IMR-90 (cell line): ENCODE data around the gene FABP6. TPM values are rescaled to one million over a fixed set of nuclear protein-coding genes. Genes with fewer than 3 reads are reported as not detected.

Experiments
- ATAC-seq: fragments of 200-7000 bp; cut with Tn5 transposase; 2 replicates; pipeline ENCODE4 v1.9.1; 2020; ENCODE audit warnings: low read depth, mild to moderate bottlenecking, moderate library complexity
- BruUV-seq: library from RNA; stranded (reverse); fragments of 400-500 nt; replicated peaks from 2 replicates; lab custom pipeline; 2021; lab: Mats Ljungman, UMichigan
- CTCF ChIA-PET: fragments of 300-600 bp; formaldehyde crosslinking; extraction: SDS; loops from one replicate; lab custom pipeline; 2021; ENCODE audit warnings: antibody characterized with exemption; lab: Yijun Ruan, JAX
- POLR2A ChIA-PET: fragments of 300-600 bp; sonication (Branson Sonifier 250); formaldehyde crosslinking; loops from one replicate; lab custom pipeline; 2022; ENCODE audit warnings: antibody characterized with exemption; ENCODE audit not compliant: unreplicated experiment; lab: Charles Lee
- DNase-seq: peaks from one replicate; pipeline ENCODE4 v3.0.0; 2013
- H2AFZ ChIP-seq: replicated peaks from 2 replicates; pipeline ENCODE3; 2013; ENCODE audit warnings: low read length, mild to moderate bottlenecking; ENCODE audit not compliant: poor library complexity
- H2AK5ac ChIP-seq: 2 replicates; pipeline ENCODE4 v1.6.1; 2013; ENCODE audit warnings: low read depth, low read length, inconsistent platforms
- H2AK9ac ChIP-seq: replicated peaks from 2 replicates; pipeline ENCODE3; 2013; ENCODE audit warnings: mild to moderate bottlenecking, low read depth, low read length, moderate library complexity; ENCODE audit not compliant: poor library complexity
- H2BK120ac ChIP-seq: 2 replicates; pipeline ENCODE4 v1.6.1; 2013; ENCODE audit warnings: low read depth, low read length, inconsistent platforms
- H2BK15ac ChIP-seq: 3 replicates; pipeline ENCODE4 v1.6.1; 2013; ENCODE audit warnings: low read depth, low read length, inconsistent platforms
- H2BK20ac ChIP-seq: 2 replicates; pipeline ENCODE4 v1.6.1; 2013; ENCODE audit warnings: low read depth, mild to moderate bottlenecking, inconsistent platforms, low read length, moderate library complexity
- H2BK5ac ChIP-seq: 2 replicates; pipeline ENCODE4 v1.6.1; 2013; ENCODE audit warnings: mild to moderate bottlenecking, low read depth, low read length, inconsistent platforms; ENCODE audit not compliant: poor library complexity, severe bottlenecking
- H3K14ac ChIP-seq: replicated peaks from 2 replicates; pipeline ENCODE4 v1.6.1; 2013; ENCODE audit warnings: low read depth, low read length, inconsistent platforms
- H3K18ac ChIP-seq: 2 replicates; pipeline ENCODE4 v1.6.1; 2013; ENCODE audit warnings: low read depth, low read length, control low read depth
- H3K23ac ChIP-seq: 2 replicates; pipeline ENCODE4 v1.6.1; 2013; ENCODE audit warnings: low read depth, low read length, inconsistent platforms
- H3K27ac ChIP-seq: 2 replicates; pipeline ENCODE4 v1.5.1; 2013; ENCODE audit warnings: mild to moderate bottlenecking, control low read depth, low read length; ENCODE audit not compliant: insufficient read depth
- H3K27me3 ChIP-seq: 2 replicates; pipeline ENCODE4 v1.6.1; 2013; ENCODE audit warnings: low read length; ENCODE audit not compliant: control insufficient read depth, insufficient read depth
- H3K36me3 ChIP-seq: 2 replicates; pipeline ENCODE4 v1.6.1; 2013; ENCODE audit warnings: low read length, mixed read lengths; ENCODE audit not compliant: control insufficient read depth, insufficient read depth
- H3K4ac ChIP-seq: 2 replicates; pipeline ENCODE4 v1.6.1; 2013; ENCODE audit warnings: low read depth, low read length, inconsistent platforms
- H3K4me1 ChIP-seq: 2 replicates; pipeline ENCODE4 v1.6.1; 2013; ENCODE audit warnings: low read length, mixed read lengths; ENCODE audit not compliant: control insufficient read depth, insufficient read depth
- H3K4me2 ChIP-seq: 2 replicates; pipeline ENCODE4 v1.6.1; 2013; ENCODE audit warnings: low read depth, mild to moderate bottlenecking, control low read depth, low read length, moderate library complexity
- H3K4me3 ChIP-seq: 2 replicates; pipeline ENCODE4 v1.5.1; 2013; ENCODE audit warnings: low read depth, mild to moderate bottlenecking, control low read depth, low read length, moderate library complexity; ENCODE audit not compliant: insufficient read depth
- H3K56ac ChIP-seq: 2 replicates; pipeline ENCODE4 v1.6.1; 2013; ENCODE audit warnings: low read length, inconsistent platforms; ENCODE audit not compliant: insufficient read depth; ENCODE audit errors: extremely low read depth
- H3K79me1 ChIP-seq, 2 experiments: 2 replicates each; pipeline ENCODE4 v1.6.1; 2013; ENCODE audit warnings: low read length in 2 of 2, inconsistent platforms in 1 of 2, low read depth in 1 of 2
- H3K9ac ChIP-seq: 2 replicates; pipeline ENCODE4 v1.6.1; 2013; ENCODE audit warnings: low read depth, low read length, control low read depth
- H3K9me1 ChIP-seq: 2 replicates; pipeline ENCODE4 v1.6.1; 2013; ENCODE audit warnings: low read length, inconsistent platforms; ENCODE audit not compliant: insufficient read depth
- H3K9me3 ChIP-seq: 2 replicates; pipeline ENCODE4 v1.6.1; 2013; ENCODE audit warnings: low read length; ENCODE audit not compliant: control insufficient read depth, insufficient read depth
- H4K20me1 ChIP-seq: 2 replicates; pipeline ENCODE4 v1.6.1; 2013; ENCODE audit warnings: low read length, inconsistent platforms; ENCODE audit not compliant: insufficient read depth
- H4K5ac ChIP-seq: 2 replicates; pipeline ENCODE4 v1.6.1; 2013; ENCODE audit warnings: mild to moderate bottlenecking, low read depth, low read length, control low read depth
- H4K8ac ChIP-seq, 2 experiments: 2 replicates each; pipeline ENCODE4 v1.6.1; 2013; ENCODE audit warnings: low read depth in 2 of 2, low read length in 2 of 2, control low read depth in 1 of 2, inconsistent platforms in 1 of 2
- H4K91ac ChIP-seq: 2 replicates; pipeline ENCODE4 v1.6.1; 2013; ENCODE audit warnings: low read depth, low read length, inconsistent platforms; ENCODE audit not compliant: insufficient read depth
- FOS ChIP-seq: fragments of 150-350 bp; IDR thresholded peaks from 2 replicates; pipeline ENCODE4 v1.6.1; 2016; ENCODE audit warnings: low read depth, low read length
- MAFK ChIP-seq: IDR thresholded peaks from 2 replicates; pipeline ENCODE4 v1.6.1; 2012; ENCODE audit warnings: low read depth, low read length, improper control_type of control experiment
- SMC3 ChIP-seq: fragments of 150-350 bp; IDR thresholded peaks from 2 replicates; pipeline ENCODE4 v1.6.1; 2016; ENCODE audit warnings: low read depth, mild to moderate bottlenecking, antibody characterized with exemption, low read length, moderate library complexity
- WGBS, 2 experiments: methylation state at CpG; one replicate each; pipeline versions ENCODE4 v1.1.5 to v1.1.7; 2013; ENCODE audit warnings: missing lambda C conversion rate in 2 of 2; ENCODE audit not compliant: insufficient read length in 1 of 2; ENCODE audit errors: extremely low coverage in 2 of 2; 5-methylcytosine and 5-hydroxymethylcytosine counted together
- dilution Hi-C: fragments of 300-500 bp; cut with HindIII; formaldehyde crosslinking; loops from one replicate; pipeline ENCODE4 v1.14.3; 2018; ENCODE audit warnings: low sequenced_read_pairs; ENCODE audit not compliant: unreplicated experiment
- in situ Hi-C: fragments of 300-500 bp; cut with MboI; formaldehyde crosslinking; loops from 3 replicates; pipeline ENCODE4 v1.14.3; 2019; ENCODE audit warnings: low sequenced_read_pairs, inconsistent platforms, mixed read lengths
- intact Hi-C: fragments of 100-400 bp; cut with micrococcal nuclease; formaldehyde crosslinking; loops from 2 replicates; pipeline ENCODE4 v1.10.0; 2022
- polyA plus RNA-seq, 3 experiments: library from polyadenylated mRNA; depleted of rRNA; stranded (reverse); fragments of >200 nt; gene quantifications; 2 replicates each; pipeline ENCODE4 v1.2.3, GENCODE V29; 2012; ENCODE audit warnings: low replicate concordance in 1 of 3
- total RNA-seq: library from RNA; depleted of rRNA; stranded (reverse); fragments of >200 nt; gene quantifications from 2 replicates; pipeline ENCODE4 v1.2.3, GENCODE V29; 2012
- TF ChIP-seq, protein P1 (sequence below): fragments of 150-350 bp; IDR thresholded peaks from 2 replicates; pipeline ENCODE4 v1.6.1; 2017; ENCODE audit warnings: mild to moderate bottlenecking, antibody characterized with exemption, low read length, low read depth

FABP6 gene
- total and polyA plus RNA-seq, 2 of the 4 experiments (the other 2 are of a cell fraction) = not detected

DNA sequence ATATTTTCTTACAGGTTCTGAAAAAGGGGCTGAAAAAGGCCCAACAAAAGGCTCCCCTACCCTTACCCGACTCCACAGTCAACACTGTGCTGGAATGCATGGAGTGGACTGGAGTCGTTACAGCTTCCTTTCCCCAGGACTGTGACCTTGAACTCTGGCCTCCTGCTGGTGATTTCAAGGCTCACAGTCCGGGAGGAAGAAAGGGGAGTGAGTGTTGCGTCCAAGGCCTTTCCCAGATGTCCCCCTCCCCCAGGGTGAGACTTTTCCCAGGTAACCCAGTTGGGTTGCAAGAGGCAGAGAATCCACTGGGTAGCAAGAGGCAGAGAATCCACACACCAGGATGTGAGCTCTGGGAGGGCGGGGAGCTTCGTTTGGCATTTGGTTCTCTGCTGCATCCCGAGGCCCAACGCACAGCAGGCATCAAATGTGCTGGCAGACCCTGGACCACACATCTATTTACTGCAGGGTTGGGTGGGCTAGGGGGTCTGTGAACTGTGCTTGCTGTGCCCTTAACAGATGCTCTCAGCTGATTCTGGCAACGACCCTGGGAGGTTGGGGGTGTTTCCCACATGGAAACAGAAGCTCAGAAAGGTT is 37.5 kb downstream of the FABP6 start:
- no peak overlapping the region for H2BK5ac ChIP-seq
- H2AK9ac ChIP-seq = no peak overlapping the region
- ATAC-seq (no peak), DNase-seq (no peak)
- no peak overlapping the region for H3K27ac ChIP-seq
- H2AK5ac ChIP-seq = no peak overlapping the region
- no peak overlapping the region for H4K8ac ChIP-seq
- H3K9me3 ChIP-seq = no peaks in the 10 kb centered on the region
- WGBS, 2 experiments = no CpG with 5 or more reads among the region's 9 CpGs
- H3K4me1 ChIP-seq = peaks cover 20% of the 10 kb centered on the region
- H4K91ac ChIP-seq = no peak overlapping the region
- H2BK20ac ChIP-seq = no peak overlapping the region
- no peak overlapping the region for H3K9ac ChIP-seq
- H3K4me2 ChIP-seq = no peak overlapping the region
- POLR2A ChIA-PET = interaction anchor here (0.6 kb wide), 1 partner anchor 8 kb away, joined by 3 read pairs; no protein-coding TSS in a partner anchor
- H2BK120ac ChIP-seq = no peak overlapping the region
- 0 out of 2 replicates have a peak, but pooled peaks cover 2% of the 10 kb centered on the region for H3K36me3 ChIP-seq
- no peak overlapping the region for H3K18ac ChIP-seq
- H3K4ac ChIP-seq = no peak overlapping the region
- H3K56ac ChIP-seq = no peak overlapping the region
- dilution Hi-C loops (no loop called here), in situ Hi-C loops (no loop called here), intact Hi-C loops (no loop called here)
- H3K4me3 ChIP-seq = no peak overlapping the region
- no peak overlapping the region for H3K14ac ChIP-seq
- H2BK15ac ChIP-seq = no peak overlapping the region
- H3K9me1 ChIP-seq = peaks cover 13% of the 10 kb centered on the region
- BruUV-seq = no TSS peak
- no peaks in the 10 kb centered on the region for H4K20me1 ChIP-seq
- no peak overlapping the region for H4K5ac ChIP-seq
- TF ChIP-seq FOS = no peak
- no peak for TF ChIP-seq SMC3
- TF ChIP-seq, protein P1, sequence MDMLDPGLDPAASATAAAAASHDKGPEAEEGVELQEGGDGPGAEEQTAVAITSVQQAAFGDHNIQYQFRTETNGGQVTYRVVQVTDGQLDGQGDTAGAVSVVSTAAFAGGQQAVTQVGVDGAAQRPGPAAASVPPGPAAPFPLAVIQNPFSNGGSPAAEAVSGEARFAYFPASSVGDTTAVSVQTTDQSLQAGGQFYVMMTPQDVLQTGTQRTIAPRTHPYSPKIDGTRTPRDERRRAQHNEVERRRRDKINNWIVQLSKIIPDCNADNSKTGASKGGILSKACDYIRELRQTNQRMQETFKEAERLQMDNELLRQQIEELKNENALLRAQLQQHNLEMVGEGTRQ = no peak
- no peak for TF ChIP-seq MAFK
- H3K27me3 ChIP-seq = no peaks in the 10 kb centered on the region
- CTCF ChIA-PET = no interaction called here
- no peak overlapping the region for H2AFZ ChIP-seq
- H3K79me1 ChIP-seq = peaks cover 0 to 15% of the 10 kb centered on the region in 2 experiments; a peak in 1 of 4 replicates
- H3K23ac ChIP-seq = no peak overlapping the region
